Measurements from ENCODE around the gene RET.

RET gene

GRCh38 chr10:43170491-43170890 is 93.6 kb downstream of the RET start:
- no peak overlapping the region for H3K27ac ChIP-seq
- ChIA-PET CTCF (interaction anchor here (0.6 to 0.8 kb wide), 2 partner anchors 34 to 134 kb away, joined by 3 read pairs; no protein-coding TSS in a partner anchor), POLR2A (ENCODE audit: low non-redundant PET) (no interaction called here)
- TF ChIP-seq CTCF (conservative IDR thresholded peaks at IDR 0.05; ENCODE audit: low read depth): no peak
- DNase-seq (ENCODE audit: low spot score): no peak

GRCh38 chr10:43172645-43173044 is 95.8 kb downstream of the RET start:
- POLR2A ChIA-PET (ENCODE audit: low non-redundant PET): no interaction called here

DNA sequence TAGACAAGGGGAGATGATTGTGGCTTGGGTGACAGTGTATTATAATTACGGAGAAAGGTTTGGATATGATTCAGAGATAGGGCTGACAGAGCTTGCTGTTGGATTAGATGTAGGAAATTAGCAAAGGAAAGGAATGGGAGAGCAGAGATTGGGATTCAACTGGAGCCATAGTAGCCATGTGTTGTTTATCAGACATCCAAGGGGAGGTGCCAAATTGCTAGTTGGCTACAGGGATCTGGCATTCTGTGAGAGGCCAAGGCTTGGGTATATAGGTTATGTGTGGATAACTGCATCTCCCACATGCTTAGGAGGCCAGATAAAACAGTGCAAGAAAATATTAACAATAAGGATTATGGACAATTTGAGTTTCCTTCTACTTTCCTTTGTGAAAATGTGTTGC is 96.3 kb downstream of the RET start:
- H3K27ac ChIP-seq: no peak overlapping the region
- CTCF ChIA-PET: interaction anchor here (0.6 to 0.7 kb wide), 2 partner anchors 50 to 415 kb away, joined by 3 to 6 read pairs; no protein-coding TSS in a partner anchor
- POLR2A ChIA-PET (ENCODE audit: low non-redundant PET): no interaction called here

More at GRCh38 chr10:43172645-43173044, 95.8 kb downstream of the RET start:
- DNase-seq (ENCODE audit: low spot score): no peak
- CTCF ChIA-PET: interaction anchor here (0.6 to 0.7 kb wide), 2 partner anchors 51 to 415 kb away, joined by 3 to 6 read pairs; no protein-coding TSS in a partner anchor
- no peak for TF ChIP-seq CTCF (conservative IDR thresholded peaks at IDR 0.05; ENCODE audit: low read depth)
- H3K27ac ChIP-seq: no peak overlapping the region

GRCh38 chr10:43174969-43175368 is 98.1 kb downstream of the RET start:
- no peak for TF ChIP-seq CTCF (conservative IDR thresholded peaks at IDR 0.05; ENCODE audit: low read depth)
- ChIA-PET POLR2A (ENCODE audit: low non-redundant PET) (no interaction called here), CTCF (no interaction called here)
- no peak for DNase-seq (ENCODE audit: low spot score)
- no peak overlapping the region for H3K27ac ChIP-seq

More for the DNA sequence above, 96.3 kb downstream of the RET start:
- no peak for TF ChIP-seq CTCF (conservative IDR thresholded peaks at IDR 0.05; ENCODE audit: low read depth)
- no peak for DNase-seq (ENCODE audit: low spot score)

GRCh38 chr10:43176271-43176670 is 99.4 kb downstream of the RET start:
- POLR2A ChIA-PET (ENCODE audit: low non-redundant PET): no interaction called here
- no peak for TF ChIP-seq CTCF (conservative IDR thresholded peaks at IDR 0.05; ENCODE audit: low read depth)
- DNase-seq (ENCODE audit: low spot score): no peak
- CTCF ChIA-PET: interaction anchor here (0.6 to 0.7 kb wide), 3 partner anchors 9 to 70 kb away, joined by 3 read pairs; no protein-coding TSS in a partner anchor
- H3K27ac ChIP-seq: no peak overlapping the region

DNA sequence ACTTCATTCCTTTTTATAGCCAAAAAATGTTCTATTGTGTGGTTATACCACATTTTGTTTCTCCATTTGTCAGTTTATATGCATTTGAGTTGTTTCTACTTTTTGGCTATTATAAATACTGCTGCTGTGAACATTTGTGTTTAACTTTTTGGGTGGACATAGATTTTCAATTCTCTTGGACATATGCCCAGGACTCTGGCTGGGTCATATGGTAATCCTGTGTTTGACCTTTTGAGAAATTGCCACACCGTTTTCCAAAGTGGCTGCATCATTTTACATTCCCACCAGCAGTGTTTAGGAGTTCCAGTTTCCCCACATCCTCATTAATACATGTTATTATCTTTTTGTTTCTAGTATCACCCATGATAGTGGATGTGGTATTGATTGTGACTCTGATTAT is 100.7 kb downstream of the RET start:
- TF ChIP-seq CTCF (conservative IDR thresholded peaks at IDR 0.05; ENCODE audit: low read depth): no peak
- ChIA-PET POLR2A (ENCODE audit: low non-redundant PET) (no interaction called here), CTCF (no interaction called here)
- no peak overlapping the region for H3K27ac ChIP-seq
- no peak for DNase-seq (ENCODE audit: low spot score)

Data from RWPE1 (cell line).